ENCODE measurements around the gene SH3BP5. TPM values are rescaled to one million over a fixed set of nuclear protein-coding genes. Genes with fewer than 3 reads are reported as not detected.

SH3BP5 gene
- polyA plus RNA-seq, 1 of the 3 experiments (the other 2 are of a cell fraction) = 29.5 TPM

DNA sequence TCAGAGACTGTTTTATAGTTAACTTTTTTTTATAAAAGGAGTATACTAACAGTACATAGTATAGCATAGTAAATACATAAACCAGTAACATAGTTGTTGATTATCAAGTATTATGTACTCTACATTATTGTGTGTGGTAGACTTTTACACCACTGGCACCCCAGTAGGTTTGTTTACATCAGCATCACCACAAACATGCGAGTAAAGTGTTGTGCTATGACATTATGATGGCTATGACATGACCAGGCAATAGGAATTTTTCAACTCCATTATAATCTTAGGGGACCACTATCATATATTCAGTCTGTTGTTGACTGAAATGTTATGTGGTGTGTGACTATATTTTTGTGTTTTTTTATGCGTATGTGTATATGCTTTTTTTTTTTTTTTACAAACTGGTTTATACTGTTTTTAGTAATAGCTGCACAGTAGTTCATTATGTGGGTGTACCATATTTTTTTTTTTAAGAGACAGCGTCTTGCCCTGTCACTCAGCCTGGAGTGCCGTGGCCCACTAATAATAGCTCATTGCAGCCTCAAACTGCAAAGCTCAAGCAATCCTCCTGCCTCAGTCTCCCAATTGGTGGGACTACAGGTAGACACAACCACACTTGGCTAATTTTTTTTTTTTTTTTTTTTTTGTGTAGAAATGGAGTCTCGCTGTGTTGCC is 124.4 kb downstream of the SH3BP5 start:
- no peaks in the 10 kb centered on the region for H3K9me2 ChIP-seq
- no peak overlapping the region for H2AFZ ChIP-seq (ENCODE audit: low read depth)
- DNase-seq = no peak
- TF ChIP-seq TAF1 (IDR thresholded peaks at IDR 0.05; ENCODE audit: borderline replicate concordance, low read depth, low read length) (no peak), FOXM1 (IDR thresholded peaks at IDR 0.05; ENCODE audit: low read depth) (no peak), YY1 (IDR thresholded peaks at IDR 0.05; ENCODE audit: low read depth) (no peak), TCF12 (IDR thresholded peaks at IDR 0.05) (no peak), SIN3A (IDR thresholded peaks at IDR 0.05; ENCODE audit: borderline replicate concordance, low read depth, low read length) (no peak), TEAD4 (IDR thresholded peaks at IDR 0.05; ENCODE audit: borderline replicate concordance, insufficient read depth) (no peak), FOXJ3 (CRISPR knock-in tag; IDR thresholded peaks at IDR 0.05) (no peak)
- TF ChIP-seq, protein P1, sequence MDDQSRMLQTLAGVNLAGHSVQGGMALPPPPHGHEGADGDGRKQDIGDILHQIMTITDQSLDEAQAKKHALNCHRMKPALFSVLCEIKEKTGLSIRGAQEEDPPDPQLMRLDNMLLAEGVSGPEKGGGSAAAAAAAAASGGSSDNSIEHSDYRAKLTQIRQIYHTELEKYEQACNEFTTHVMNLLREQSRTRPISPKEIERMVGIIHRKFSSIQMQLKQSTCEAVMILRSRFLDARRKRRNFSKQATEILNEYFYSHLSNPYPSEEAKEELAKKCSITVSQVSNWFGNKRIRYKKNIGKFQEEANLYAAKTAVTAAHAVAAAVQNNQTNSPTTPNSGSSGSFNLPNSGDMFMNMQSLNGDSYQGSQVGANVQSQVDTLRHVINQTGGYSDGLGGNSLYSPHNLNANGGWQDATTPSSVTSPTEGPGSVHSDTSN (IDR thresholded peaks at IDR 0.05) = no peak
- TF ChIP-seq, protein P2, sequence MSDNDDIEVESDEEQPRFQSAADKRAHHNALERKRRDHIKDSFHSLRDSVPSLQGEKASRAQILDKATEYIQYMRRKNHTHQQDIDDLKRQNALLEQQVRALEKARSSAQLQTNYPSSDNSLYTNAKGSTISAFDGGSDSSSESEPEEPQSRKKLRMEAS (IDR thresholded peaks at IDR 0.05; ENCODE audit: low read depth) = no peak
- TF ChIP-seq, protein P3, sequence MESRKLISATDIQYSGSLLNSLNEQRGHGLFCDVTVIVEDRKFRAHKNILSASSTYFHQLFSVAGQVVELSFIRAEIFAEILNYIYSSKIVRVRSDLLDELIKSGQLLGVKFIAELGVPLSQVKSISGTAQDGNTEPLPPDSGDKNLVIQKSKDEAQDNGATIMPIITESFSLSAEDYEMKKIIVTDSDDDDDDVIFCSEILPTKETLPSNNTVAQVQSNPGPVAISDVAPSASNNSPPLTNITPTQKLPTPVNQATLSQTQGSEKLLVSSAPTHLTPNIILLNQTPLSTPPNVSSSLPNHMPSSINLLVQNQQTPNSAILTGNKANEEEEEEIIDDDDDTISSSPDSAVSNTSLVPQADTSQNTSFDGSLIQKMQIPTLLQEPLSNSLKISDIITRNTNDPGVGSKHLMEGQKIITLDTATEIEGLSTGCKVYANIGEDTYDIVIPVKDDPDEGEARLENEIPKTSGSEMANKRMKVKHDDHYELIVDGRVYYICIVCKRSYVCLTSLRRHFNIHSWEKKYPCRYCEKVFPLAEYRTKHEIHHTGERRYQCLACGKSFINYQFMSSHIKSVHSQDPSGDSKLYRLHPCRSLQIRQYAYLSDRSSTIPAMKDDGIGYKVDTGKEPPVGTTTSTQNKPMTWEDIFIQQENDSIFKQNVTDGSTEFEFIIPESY (IDR thresholded peaks at IDR 0.05; ENCODE audit: borderline replicate concordance, low read depth) = no peak
- peaks cover 37% of the 10 kb centered on the region for H4K20me1 ChIP-seq (ENCODE audit: insufficient read depth)
- peak overlapping the region; percentile 88 for H3K4me2 ChIP-seq
- peaks cover 0 to 13% of the 10 kb centered on the region in 2 experiments; a peak in 3 of 4 replicates for H3K4me1 ChIP-seq (ENCODE audit: control insufficient read depth in 1 of 2, insufficient read depth in 2 of 2, low read depth in 1 of 2, low read length in 1 of 2)
- 88% methylated on average over 5 of the region's 5 CpGs for WGBS (ENCODE audit: low lambda C conversion rate)
- peaks cover 62% of the 10 kb centered on the region for H3K79me2 ChIP-seq (ENCODE audit: insufficient read depth)
- no peaks in the 10 kb centered on the region for H3F3A ChIP-seq (replicated peaks; ENCODE audit: insufficient read depth)
- H3K27me3 ChIP-seq (ENCODE audit: insufficient read depth) = no peaks in the 10 kb centered on the region
- peak overlapping the region; percentile 89 for H3K9ac ChIP-seq
- ChIA-PET POLR2A (interaction anchor here (0.6 to 0.9 kb wide), 2 partner anchors 14 to 213 kb away, joined by 3 to 7 read pairs; no protein-coding TSS in a partner anchor), CTCF (interaction anchor here (0.9 to 6.2 kb wide), 4 partner anchors 26 to 197 kb away, joined by 4 to 42 read pairs (median 4); no protein-coding TSS in a partner anchor)
- H3K9me3 ChIP-seq = no peaks in the 10 kb centered on the region
- peaks cover 28 to 38% of the 10 kb centered on the region in 2 experiments for H3K36me3 ChIP-seq (replicated peaks in 1 of 2; ENCODE audit: control insufficient read depth in 1 of 2, insufficient read depth in 2 of 2, low read length in 1 of 2)
- no peak overlapping the region for H3K27ac ChIP-seq (ENCODE audit: low read depth in 2 of 2, low read length in 1 of 2)
- peak overlapping the region; percentile 87 to 92; a peak in 3 of 4 replicates for H3K4me3 ChIP-seq (ENCODE audit: low read depth in 2 of 2, low read length in 1 of 2)
